Skeletal muscle tissue (tissue), 5 donors: Measurements from ENCODE around the gene XRN2. TPM values are rescaled to one million over a fixed set of nuclear protein-coding genes. Genes with fewer than 3 reads are reported as not detected.

Experiments
- H3K27ac ChIP-seq: one replicate; pipeline ENCODE4 v1.7.0; 2013; ENCODE audit warnings: mild to moderate bottlenecking, low read depth, low read length, inconsistent platforms
- H3K27me3 ChIP-seq, 3 donors: one replicate each; pipeline ENCODE4 v1.7.0; 2013; ENCODE audit warnings: low read length in 3 of 3; ENCODE audit not compliant: control insufficient read depth in 3 of 3, insufficient read depth in 3 of 3
- H3K36me3 ChIP-seq, 3 donors: one replicate each; pipeline ENCODE4 v1.7.0; 2013; ENCODE audit warnings: low read length in 3 of 3; ENCODE audit not compliant: control insufficient read depth in 3 of 3, insufficient read depth in 3 of 3
- H3K4me1 ChIP-seq, 3 donors: one replicate each; pipeline ENCODE4 v1.7.0; 2013; ENCODE audit warnings: low read length in 3 of 3, mild to moderate bottlenecking in 3 of 3; ENCODE audit not compliant: control insufficient read depth in 3 of 3, insufficient read depth in 3 of 3
- H3K4me3 ChIP-seq, 3 donors: one replicate each; pipeline ENCODE4 v1.7.0; 2013; ENCODE audit warnings: low read length in 3 of 3
- H3K9ac ChIP-seq, 3 donors: one replicate each; pipeline ENCODE4 v1.7.0; 2013; ENCODE audit warnings: low read length in 3 of 3, mild to moderate bottlenecking in 3 of 3, moderate library complexity in 2 of 3, low read depth in 1 of 3
- H3K9me3 ChIP-seq, 3 donors: one replicate each; pipeline ENCODE4 v1.7.0; 2013; ENCODE audit warnings: low read length in 3 of 3; ENCODE audit not compliant: control insufficient read depth in 3 of 3
- small RNA-seq: library from RNA; depleted of rRNA; stranded (forward); fragments of <200 nt; gene quantifications from one replicate; pipeline ENCODE3, GENCODE V24; 2014
- total RNA-seq: library from RNA; depleted of rRNA; stranded (reverse); fragments of >200 nt; gene quantifications from one replicate; pipeline ENCODE4 v1.2.3, GENCODE V29; 2014
- donor health status: Osteomylitis.

Gene XRN2
- total RNA-seq, 1 donor from 2014 or later: 53.8 TPM

DNA sequence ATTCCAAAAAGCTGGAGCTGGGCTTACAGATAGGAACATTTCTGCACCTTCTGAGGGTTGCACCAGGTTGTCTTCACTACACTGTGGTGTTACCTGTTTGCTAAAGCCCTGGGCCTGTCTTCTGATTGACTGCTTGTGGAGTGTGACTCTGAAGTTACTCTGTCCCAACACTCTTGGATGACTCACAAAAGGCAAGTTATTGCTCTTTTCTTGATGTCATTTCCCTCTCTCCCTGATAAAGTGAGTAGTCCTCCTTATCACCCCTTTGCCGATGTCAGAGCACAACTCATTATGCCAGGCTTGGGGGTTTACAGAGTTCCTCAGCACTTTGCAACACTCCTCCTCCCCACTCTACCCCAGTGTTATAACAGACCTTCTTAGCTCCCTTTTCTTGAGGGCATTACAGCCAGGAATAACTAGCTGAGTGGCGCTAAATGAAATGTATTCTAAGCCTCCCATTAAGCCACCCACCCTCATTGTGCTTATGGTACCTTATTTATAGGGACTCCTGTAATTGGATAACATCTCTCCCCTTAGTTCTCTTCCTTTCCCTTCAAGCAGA, 130.3 kb downstream of the XRN2 start:
- Histone ChIP-seq H3K9ac (no peak overlapping the region), H3K27me3 (peaks cover 5 to 18% (median 5%) of the 10 kb centered on the region in 3 donors)

GRCh38 chr20:21435576-21435975, 132.4 kb downstream of the XRN2 start:
- Histone ChIP-seq H3K4me1 (no peaks in the 10 kb centered on the region), H3K9me3 (no peaks in the 10 kb centered on the region), H3K4me3 (no peak overlapping the region), H3K9ac (no peak overlapping the region), H3K36me3 (no peaks in the 10 kb centered on the region), H3K27ac (no peak overlapping the region), H3K27me3 (peaks cover 5 to 18% (median 5%) of the 10 kb centered on the region in 3 donors)

More for the DNA sequence above, 130.3 kb downstream of the XRN2 start:
- H3K27ac ChIP-seq: no peak overlapping the region
- no peaks in the 10 kb centered on the region for H3K4me1 ChIP-seq
- no peaks in the 10 kb centered on the region for H3K9me3 ChIP-seq
- no peak overlapping the region for H3K4me3 ChIP-seq
- no peaks in the 10 kb centered on the region for H3K36me3 ChIP-seq

DNA sequence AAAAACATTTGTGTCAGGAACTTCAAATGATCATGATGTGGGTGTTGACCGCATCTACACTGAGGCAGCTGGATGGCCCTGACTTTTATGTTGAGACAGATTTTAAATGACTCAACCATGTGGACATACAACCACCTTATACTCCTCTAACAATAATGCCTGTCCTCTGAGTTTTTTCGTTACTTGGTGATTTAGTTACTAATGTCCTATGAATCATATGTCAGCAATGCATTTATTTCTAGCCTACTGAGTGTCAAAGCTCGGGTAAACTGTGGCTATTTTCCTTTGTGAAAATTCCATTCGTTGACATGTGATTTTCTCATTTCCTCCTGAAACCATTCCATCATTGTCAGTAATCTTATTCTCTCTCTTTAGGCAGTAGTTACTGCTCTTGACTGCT, 133.1 kb downstream of the XRN2 start:
- Histone ChIP-seq H3K9me3 (no peaks in the 10 kb centered on the region), H3K36me3 (no peaks in the 10 kb centered on the region), H3K4me1 (no peaks in the 10 kb centered on the region), H3K27me3 (peaks cover 5 to 18% (median 7%) of the 10 kb centered on the region in 3 donors), H3K4me3 (no peak overlapping the region), H3K9ac (no peak overlapping the region), H3K27ac (no peak overlapping the region)

DNA sequence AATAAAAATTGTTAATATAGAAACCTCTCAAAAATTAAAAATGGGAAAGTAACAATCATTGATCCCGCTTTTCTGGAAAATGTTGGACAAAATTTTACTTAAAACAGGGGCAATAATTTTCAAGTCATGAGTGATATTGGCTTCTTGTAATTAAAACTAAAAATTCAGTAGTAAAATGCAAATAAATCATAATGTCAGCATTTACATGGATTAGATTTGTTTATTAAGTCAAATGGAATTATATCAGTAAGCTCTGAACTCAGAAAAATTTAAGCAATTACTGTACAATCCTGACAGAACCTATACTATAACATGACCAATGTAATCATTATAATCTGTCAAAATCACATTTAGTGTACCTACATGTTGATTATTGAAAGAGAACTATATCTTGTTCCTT, 134.1 kb downstream of the XRN2 start:
- H3K9me3 ChIP-seq: no peaks in the 10 kb centered on the region
- H3K27me3 ChIP-seq: peaks cover 5 to 18% (median 8%) of the 10 kb centered on the region in 3 donors
- no peaks in the 10 kb centered on the region for H3K36me3 ChIP-seq
- no peaks in the 10 kb centered on the region for H3K4me1 ChIP-seq
- no peak overlapping the region for H3K4me3 ChIP-seq
- no peak overlapping the region for H3K27ac ChIP-seq
- H3K9ac ChIP-seq: no peak overlapping the region

DNA sequence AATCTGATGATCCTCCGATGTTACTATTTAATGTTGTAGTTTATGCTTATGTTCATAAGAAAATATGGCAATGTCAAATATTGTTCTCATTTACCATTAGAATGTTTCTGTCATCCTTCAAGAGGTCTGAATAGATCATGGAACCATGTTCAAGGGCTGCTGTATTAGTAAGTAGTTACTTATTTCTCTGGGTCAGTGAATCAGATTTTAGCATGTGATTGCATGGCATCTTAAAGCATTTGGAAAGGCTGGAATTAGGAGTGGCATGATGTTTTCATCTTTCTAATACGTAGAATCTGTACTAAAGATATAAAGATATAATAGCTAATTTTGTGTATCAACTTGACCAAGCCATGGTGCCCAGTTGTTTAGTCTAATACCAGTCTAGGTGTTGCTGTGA, 134.7 kb downstream of the XRN2 start:
- Histone ChIP-seq H3K9ac (no peak overlapping the region), H3K9me3 (no peaks in the 10 kb centered on the region), H3K36me3 (no peaks in the 10 kb centered on the region), H3K27ac (no peak overlapping the region), H3K27me3 (peaks cover 5 to 17% (median 8%) of the 10 kb centered on the region in 3 donors), H3K4me1 (no peaks in the 10 kb centered on the region), H3K4me3 (no peak overlapping the region)

Small RNA genes within 50 kb of the gene (small RNA-seq; reads per million reads assigned to genes)
- gene RN7SKP140: not detected

Other genes starting within 250 kb of the XRN2 start
- 0.52 TPM for gene LINC00237, start 197.0 kb upstream of the XRN2 start, total RNA-seq
- gene KIZ, start 177.2 kb upstream of the XRN2 start, total RNA-seq: 8.9 TPM
- not detected for gene NKX2-4, start 94.2 kb downstream of the XRN2 start, total RNA-seq
- gene NKX2-2, start 210.7 kb downstream of the XRN2 start, total RNA-seq: not detected